Measurements from ENCODE around the gene EBPL.
"Not testable (repeated sequence)": the region's sequence is repeated elsewhere in the genome, so short reads cannot be mapped to it uniquely, and the experiment has no call there.

The EBPL gene

DNA sequence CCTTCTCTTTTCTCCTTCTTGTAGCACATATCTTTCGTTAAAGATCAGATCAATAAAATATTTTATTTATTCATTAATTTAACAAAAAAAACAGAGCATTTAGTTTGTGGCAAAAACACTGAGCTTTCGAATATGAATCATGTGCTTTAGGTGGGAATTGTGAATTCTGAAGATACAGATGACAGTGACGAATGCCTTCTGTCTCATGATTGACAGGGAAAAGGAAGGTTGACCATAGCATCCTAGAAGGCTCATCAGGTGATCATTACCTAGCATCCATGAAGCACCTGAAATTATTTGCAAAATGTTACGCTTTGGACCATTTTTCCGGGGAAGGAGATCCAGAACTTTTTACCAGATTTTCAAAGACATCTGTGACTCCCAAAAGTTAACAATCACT lies 59.1 kb downstream of the EBPL start:
- no peak for DNase-seq

DNA sequence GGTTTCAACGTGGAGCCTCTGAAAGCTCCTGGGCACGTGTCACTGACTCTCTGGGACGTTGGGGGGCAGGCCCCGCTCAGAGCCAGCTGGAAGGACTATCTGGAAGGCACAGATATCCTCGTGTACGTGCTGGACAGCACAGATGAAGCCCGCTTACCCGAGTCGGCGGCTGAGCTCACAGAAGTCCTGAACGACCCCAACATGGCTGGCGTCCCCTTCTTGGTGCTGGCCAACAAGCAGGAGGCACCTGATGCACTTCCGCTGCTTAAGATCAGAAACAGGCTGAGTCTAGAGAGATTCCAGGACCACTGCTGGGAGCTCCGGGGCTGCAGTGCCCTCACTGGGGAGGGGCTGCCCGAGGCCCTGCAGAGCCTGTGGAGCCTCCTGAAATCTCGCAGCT lies 60.7 kb downstream of the EBPL start:
- DNase-seq, result no peak

DNA sequence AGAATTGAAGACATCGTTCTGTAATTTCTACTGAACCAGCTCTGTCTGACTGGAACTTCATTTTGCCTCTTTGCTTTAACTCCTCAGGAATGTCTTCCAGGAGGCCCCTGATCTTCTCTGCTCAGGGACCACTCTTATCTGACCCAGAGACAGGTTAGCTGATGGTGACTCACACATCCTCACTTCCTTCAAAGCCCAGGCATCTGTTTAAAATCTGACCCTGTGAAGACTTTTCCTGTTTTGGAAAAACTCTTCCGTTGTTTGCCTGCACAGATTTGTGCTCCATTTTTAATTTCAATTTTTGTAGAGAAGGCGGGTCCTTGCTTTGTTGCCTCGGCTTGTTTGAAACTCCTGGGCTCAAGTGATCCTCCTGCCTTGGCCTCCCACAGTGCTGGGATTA lies 61.3 kb downstream of the EBPL start:
- DNase-seq, result no peak

DNA sequence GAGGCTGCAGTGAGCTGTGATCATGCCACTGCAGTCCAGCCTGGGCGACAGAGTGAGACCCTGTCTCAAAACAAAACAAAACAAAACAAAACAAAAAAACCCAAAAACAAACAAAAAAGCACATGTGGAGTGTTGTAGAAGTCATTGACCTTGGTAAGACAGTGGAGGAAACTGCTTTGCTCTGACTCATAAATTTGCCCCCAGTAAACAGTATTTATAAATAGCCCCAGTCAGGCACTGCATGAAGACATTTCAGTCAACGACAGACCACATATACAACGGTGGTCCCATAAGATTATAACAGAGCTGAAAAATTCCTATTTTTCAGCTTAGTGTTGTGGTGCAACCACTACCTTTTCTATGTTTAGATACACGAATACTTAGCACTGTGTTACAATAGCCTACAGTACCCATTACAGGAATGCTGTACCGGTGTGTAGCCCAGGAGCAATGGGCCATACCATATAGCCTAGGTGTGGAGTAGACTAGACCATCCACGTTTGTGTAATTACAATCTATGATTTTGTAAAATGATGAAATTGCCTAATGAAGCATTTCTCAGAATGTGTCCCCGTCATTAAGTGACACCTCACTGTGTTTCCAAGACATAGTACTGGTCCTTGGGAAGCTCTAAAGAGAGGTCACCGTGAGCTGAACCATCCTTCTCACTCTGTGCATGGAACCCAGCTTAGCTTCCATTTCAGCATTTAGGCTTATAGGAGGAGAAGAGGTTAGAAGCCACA lies 61.9 kb downstream of the EBPL start:
- no peak for DNase-seq

DNA sequence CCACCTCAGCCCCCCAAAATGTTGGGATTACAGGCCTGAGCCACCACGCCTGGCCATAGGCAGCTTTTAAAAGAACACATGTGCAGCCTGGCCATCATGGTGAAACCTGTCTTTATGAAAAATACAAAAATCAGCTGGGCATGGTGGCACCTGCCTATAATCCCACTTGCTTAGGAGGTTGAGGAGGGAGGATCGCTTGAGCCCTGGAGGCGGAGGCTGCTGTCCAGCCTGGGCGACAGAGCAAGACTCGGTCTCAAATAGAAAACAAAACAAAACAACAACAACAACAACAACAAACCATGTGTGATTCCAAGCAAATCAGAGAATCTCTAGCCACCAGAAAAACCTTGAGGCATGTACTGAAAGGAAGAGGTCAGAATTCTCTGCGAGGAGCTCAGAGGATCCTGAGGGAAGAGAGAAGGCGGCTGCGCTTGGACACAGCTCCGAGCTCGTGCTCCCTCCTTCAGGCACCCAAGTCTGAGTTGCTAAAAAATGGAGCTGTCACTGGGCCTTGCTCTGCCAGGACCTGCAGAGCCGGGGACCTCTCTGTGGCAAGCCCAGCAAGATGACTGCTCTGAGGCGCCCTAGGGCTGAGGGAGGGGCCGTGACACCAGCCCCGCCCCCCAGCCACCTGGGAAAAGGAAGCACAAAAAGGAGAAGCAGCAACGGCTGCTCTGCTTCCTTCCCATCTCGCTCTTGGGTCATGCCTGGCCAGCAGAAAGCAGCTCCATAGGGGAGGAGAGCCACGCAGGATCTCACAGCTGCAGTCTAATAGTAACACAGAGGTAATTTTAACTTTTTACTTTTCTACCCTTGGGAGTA lies 63.2 kb downstream of the EBPL start, which contains the start of gene ARL11:
TSS of gene ARL11 (plus strand) at position 677 of the 822 bp plus-strand sequence. CDS start 1,941 bp downstream, outside the sequence.
- no peak for DNase-seq

DNA sequence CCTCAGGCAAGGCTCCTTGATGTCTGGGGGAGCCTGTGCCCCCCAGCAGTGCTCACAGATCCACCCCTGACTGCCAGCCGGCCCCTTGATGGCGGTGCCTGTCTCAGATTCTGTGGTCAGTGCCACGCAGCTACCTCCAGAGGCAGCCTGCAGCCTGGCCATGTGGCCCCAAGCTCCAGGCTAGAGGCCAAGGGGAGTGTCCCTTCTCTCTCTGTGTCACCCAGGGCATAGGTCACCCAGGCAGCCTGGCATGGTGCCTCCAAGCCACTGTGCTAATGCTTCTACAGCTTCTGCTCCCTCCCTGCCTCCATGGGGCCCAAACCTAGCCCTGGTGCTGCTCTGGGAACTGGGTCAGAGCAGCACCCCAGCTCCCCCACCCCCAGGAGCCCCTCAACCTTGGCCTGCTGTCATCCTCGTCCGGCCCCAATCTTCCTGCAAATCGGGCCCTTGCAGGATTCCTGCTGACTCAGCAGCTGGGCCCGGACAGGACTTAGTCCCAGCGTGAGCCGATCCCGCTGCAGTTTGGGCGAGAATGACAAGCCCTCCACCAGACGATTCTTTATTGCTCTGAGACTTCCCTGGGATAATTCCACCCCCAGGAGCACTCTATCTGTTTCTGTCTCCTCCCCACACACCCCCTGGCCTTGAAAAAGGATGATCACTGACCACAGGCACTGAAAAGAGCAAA lies 65.8 kb downstream of the EBPL start:
- DNase-seq, result no peak

DNA sequence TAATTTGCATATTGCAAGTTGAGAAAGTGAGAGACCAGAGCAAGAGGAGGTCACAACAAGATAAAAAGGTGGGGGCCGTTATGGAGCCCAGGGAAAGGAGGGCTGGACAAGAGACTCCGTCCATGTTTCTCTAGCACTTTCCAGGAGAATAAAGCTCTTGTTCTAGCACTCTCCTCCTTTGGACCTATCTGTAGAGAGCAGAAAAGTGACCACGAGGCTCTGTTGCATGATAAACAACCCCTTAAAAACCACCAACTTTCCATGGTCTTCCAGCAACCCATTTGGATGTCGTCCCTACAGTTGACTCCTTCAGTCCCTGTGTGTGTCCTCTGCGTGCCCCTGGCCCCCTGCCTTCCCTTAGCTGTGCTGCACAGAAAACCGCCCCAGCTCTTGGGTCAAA lies 67.1 kb downstream of the EBPL start:
- no peak for DNase-seq

DNA sequence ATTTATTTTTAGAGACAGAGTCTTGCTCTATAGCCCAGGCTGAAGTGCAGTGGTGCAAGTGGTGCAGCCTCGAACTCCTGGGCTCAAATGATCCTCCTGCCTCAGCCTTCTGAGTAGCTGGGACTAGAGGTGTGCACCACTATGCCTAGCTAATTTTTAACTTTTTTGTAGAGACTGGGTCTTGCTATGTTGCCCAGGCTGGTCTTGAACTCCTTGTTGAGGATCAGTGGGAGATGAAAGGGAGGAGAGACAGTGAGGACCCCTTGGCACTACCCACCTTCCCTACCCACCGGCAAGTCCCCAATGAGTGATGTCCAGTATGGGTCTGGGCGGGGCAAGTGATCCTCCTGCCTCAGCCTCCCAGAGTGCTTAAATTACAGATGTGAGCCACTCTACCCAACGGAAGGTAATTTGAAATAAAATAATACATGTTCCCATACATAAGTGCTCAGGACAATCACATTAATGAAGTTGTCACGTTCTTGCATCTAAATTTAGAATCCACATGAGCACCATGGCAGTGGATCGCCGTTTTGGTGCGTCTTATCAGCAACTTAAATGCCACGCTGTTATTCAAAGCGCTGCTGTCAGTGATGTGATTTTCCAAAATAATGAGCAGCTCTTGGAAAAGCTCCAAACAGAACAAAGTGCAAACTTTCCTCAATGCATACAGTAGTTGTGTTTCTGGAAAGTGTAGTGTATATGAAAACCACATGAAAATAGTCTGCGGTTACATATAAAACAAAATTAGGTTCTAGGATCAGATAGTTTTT lies 68.9 kb downstream of the EBPL start:
- DNase-seq, result no peak

DNA sequence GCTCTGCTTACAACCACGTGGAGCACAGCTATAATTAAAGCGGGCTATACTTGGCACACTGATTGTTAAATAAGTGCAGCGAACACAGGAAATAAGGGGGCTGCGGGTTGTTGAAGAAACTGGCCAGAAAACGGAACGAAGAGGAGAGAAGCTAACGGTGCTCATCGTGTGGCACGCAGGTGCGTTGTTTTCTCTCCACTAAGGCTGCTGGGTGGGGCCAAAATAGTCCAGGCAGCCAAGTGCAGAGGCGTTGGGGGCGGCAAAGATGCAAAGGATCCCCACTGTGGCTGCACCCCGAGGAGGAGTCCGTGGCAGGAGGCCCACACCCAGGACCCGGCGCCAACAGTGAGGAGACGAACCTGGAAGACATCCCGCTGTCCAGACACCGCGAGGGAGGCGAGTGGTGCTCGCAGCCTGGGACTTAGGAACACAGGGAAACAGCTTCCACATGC lies 71.1 kb downstream of the EBPL start:
- DNase-seq, result no peak

DNA sequence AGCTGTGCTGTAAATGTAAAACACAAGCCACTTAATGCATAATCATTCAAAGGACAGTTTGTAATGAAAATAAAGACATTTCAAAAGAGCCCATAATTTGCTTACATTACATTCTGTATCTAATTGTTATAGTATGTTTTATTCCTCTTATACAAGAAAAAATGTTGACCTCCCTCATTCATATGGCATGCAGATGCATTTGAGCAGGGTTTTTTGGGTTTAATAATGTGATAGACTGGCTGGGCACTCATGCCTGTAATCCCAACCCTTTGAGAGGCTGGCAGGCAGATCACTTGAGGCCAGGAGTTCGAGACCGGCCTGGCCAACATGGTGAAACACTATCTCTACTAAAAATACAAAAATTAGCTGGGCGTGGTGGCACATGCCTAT lies 74.6 kb downstream of the EBPL start:
- DNase-seq, result no peak

DNA sequence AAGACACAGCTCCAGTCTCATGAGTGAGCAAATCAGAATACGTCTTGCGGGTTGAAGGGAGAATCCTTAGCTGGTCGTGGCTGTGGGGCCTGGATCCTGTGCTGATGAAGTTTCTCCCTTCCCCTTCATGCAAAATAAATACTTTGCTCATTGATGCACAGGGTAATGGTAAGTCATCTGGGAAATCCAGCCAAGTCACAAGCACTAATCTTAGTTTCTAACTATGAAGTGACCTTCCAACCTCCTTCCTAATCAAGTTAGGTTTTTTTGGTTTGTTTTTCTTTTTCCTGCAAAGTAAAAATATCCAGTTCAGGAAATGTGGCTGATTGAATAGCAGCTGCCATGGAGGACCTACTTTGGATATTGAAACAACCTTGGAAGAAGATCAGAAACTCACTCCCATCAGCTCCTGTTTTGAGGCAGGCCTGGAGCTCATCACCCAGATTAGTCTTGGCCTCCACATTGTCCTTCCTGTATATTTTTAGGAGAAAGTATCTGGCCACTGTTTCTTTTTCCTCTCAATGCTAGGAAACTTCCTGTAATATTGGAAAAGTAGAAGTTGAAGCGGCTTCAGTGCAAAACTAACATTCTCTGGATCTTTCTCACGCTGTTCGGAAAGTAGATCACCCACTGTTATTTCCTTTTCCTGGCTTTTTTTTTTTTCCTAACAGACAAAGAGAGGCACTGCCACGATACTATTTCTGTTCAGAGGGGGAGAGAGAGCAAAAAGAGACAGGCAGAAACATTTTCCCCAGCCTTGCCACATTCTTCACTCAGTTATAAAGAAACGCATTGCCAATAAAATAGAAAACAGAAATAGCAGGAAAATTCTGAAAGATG lies 75.2 kb downstream of the EBPL start:
- no peak for DNase-seq

DNA sequence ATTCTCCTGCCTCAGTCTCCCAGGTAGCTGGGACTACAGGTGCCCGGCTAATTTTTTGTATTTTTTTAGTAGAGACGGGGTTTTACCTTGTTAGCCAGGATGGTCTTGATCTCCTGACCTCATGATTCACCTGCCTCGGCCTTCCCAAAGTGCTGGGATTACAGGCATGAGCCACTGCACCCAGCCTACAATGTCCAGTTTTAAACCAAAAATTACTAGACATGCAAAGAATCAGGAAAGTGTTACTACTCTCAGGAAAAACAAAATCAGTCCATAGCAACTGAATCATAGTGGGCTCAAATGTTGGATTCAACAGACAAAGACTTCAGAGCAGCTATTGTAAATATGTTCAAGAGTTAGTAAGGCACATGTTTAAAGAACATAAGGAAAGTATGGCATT lies 79.2 kb downstream of the EBPL start:
- not testable (repeated sequence) for DNase-seq

Measured in left hindlimb (tissue), 1 donor.